Esophagus squamous epithelium (tissue), 5 donors: Measurements from ENCODE around the gene ARG1. TPM values are rescaled to one million over a fixed set of nuclear protein-coding genes. Genes with fewer than 3 reads are reported as not detected.

Experiments
- DNase-seq: peaks from one replicate; lab custom pipeline; 2025; lab: John Stamatoyannopoulos, UW
- H3K27ac ChIP-seq, 4 donors: fragments of 200-600 bp; sonication (generic); one replicate each; pipeline ENCODE4 v1.5.1; 2016 to 2019; ENCODE audit warnings: mild to moderate bottlenecking in 1 of 4
- H3K27me3 ChIP-seq, 4 donors: fragments of 200-600 bp; sonication (generic); 1 replicate in 3 of 4; 2 replicates in 1 of 4; pipeline versions ENCODE4 v1.5.1 to v1.6.0; 2017 to 2021; ENCODE audit warnings: antibody characterized with exemption in 1 of 4
- H3K36me3 ChIP-seq, 3 donors: fragments of 200-600 bp; sonication (generic); one replicate each; pipeline ENCODE4 v1.5.1; 2016 to 2019
- H3K4me1 ChIP-seq, 3 donors: fragments of 200-600 bp; sonication (generic); one replicate each; pipeline ENCODE4 v1.5.1; 2017 to 2019
- H3K4me3 ChIP-seq, 4 donors: fragments of 200-600 bp; sonication (generic); 1 replicate in 3 of 4; 2 replicates in 1 of 4; pipeline ENCODE4 v1.5.1; 2016 to 2019; ENCODE audit warnings: mild to moderate bottlenecking in 2 of 4, moderate library complexity in 1 of 4
- H3K9me3 ChIP-seq, 3 donors: fragments of 200-600 bp; sonication (generic); one replicate each; pipeline ENCODE4 v1.5.1; 2016 to 2019
- CTCF ChIP-seq, 6 experiments: fragments of 450-650 bp in 4 of 6; fragments of 200-600 bp in 2 of 6; sonication (generic) in 2 of 6; IDR thresholded peaks; one replicate each; pipeline ENCODE4 v1.5.1; 2016 to 2019; ENCODE audit warnings: antibody characterized with exemption in 6 of 6, mild to moderate bottlenecking in 4 of 6, moderate library complexity in 4 of 6
- POLR2A ChIP-seq, 4 donors: fragments of 450-650 bp; IDR thresholded peaks; one replicate each; pipeline ENCODE4 v1.6.1; 2017; ENCODE audit warnings: antibody characterized with exemption in 4 of 4, mild to moderate bottlenecking in 4 of 4, moderate library complexity in 3 of 4
- WGBS, 2 donors: methylation state at CpG; one replicate each; pipeline ENCODE4 v1.1.5; 2018; 5-methylcytosine and 5-hydroxymethylcytosine counted together
- intact Hi-C: fragments of 100-400 bp; cut with DNase I; formaldehyde crosslinking; loops from one replicate; pipeline ENCODE4 v1.15.0; 2022
- total RNA-seq, 4 donors: library from RNA; depleted of rRNA; stranded (reverse); fragments of >200 nt; gene quantifications; one replicate each; pipeline ENCODE4 v1.1.0, GENCODE V29; 2016
- donor health status: DM: yes; HTN: yes; CAD: no.

Gene ARG1
- total RNA-seq, 4 donors from 2014 or later: 0.19 to 2.7 TPM; not detected in 2

- no peak for TF ChIP-seq POLR2A (IDR thresholded peaks at IDR 0.05)
- no peak for TF ChIP-seq CTCF (IDR thresholded peaks at IDR 0.05)
- Histone ChIP-seq H3K36me3 (no peaks in the 10 kb centered on the region), H3K27ac (no peak overlapping the region), H3K9me3 (no peaks in the 10 kb centered on the region), H3K4me1 (no peaks in the 10 kb centered on the region), H3K27me3 (no peaks in the 10 kb centered on the region), H3K4me3 (no peak overlapping the region)
- intact Hi-C loops: no loop called here
- 70 to 72% methylated on average over 3 to 4 of the region's 4 CpGs for WGBS, 2 donors
- DNase-seq: no peak
Measured at GRCh38 chr6:131551902-131552301, 21.1 kb upstream of the ARG1 start.

- intact Hi-C loops: no loop called here
- Histone ChIP-seq H3K36me3 (no peaks in the 10 kb centered on the region), H3K4me1 (no peaks in the 10 kb centered on the region), H3K4me3 (no peak overlapping the region), H3K27ac (no peak overlapping the region), H3K27me3 (no peaks in the 10 kb centered on the region), H3K9me3 (no peaks in the 10 kb centered on the region)
- TF ChIP-seq CTCF (IDR thresholded peaks at IDR 0.05) (no peak), POLR2A (IDR thresholded peaks at IDR 0.05) (no peak)
- 77 to 84% methylated on average over 3 of the region's 3 CpGs for WGBS, 2 donors
- DNase-seq: no peak
Measured at GRCh38 chr6:131552572-131552971, 20.5 kb upstream of the ARG1 start.

- intact Hi-C loops: no loop called here
- Histone ChIP-seq H3K27ac (no peak overlapping the region), H3K4me3 (no peak overlapping the region), H3K27me3 (no peaks in the 10 kb centered on the region), H3K36me3 (no peaks in the 10 kb centered on the region), H3K9me3 (no peaks in the 10 kb centered on the region), H3K4me1 (no peaks in the 10 kb centered on the region)
- TF ChIP-seq POLR2A (IDR thresholded peaks at IDR 0.05): no peak
- TF ChIP-seq CTCF (IDR thresholded peaks at IDR 0.05): no peak
- DNase-seq: no peak
Measured at GRCh38 chr6:131555992-131556391, 17.0 kb upstream of the ARG1 start.

GRCh38 chr6:131558922-131559321 lies 14.1 kb upstream of the ARG1 start:
- no peak overlapping the region for H3K27ac ChIP-seq
- no peaks in the 10 kb centered on the region for H3K9me3 ChIP-seq
- no peak overlapping the region for H3K4me3 ChIP-seq
- TF ChIP-seq POLR2A (IDR thresholded peaks at IDR 0.05): no peak
- no peak for TF ChIP-seq CTCF (IDR thresholded peaks at IDR 0.05)
- no peak for DNase-seq
- intact Hi-C loops: no loop called here
- no peaks in the 10 kb centered on the region for H3K4me1 ChIP-seq
- WGBS, 2 donors: 73 to 74% methylated on average over 4 of the region's 4 CpGs
- H3K27me3 ChIP-seq: no peaks in the 10 kb centered on the region
- no peaks in the 10 kb centered on the region for H3K36me3 ChIP-seq

GRCh38 chr6:131561925-131562707 lies 10.9 kb upstream of the ARG1 start:
- intact Hi-C loops: no loop called here
- Histone ChIP-seq H3K4me3 (no peak overlapping the region), H3K36me3 (no peaks in the 10 kb centered on the region), H3K27ac (no peak overlapping the region), H3K9me3 (no peaks in the 10 kb centered on the region), H3K27me3 (no peaks in the 10 kb centered on the region), H3K4me1 (no peaks in the 10 kb centered on the region)
- TF ChIP-seq POLR2A (IDR thresholded peaks at IDR 0.05) (no peak), CTCF (IDR thresholded peaks at IDR 0.05) (no peak)
- DNase-seq: no peak
- 74 to 83% methylated on average over 4 of the region's 4 CpGs for WGBS, 2 donors
